Measurements from ENCODE around the gene SMARCE1.
A peak's percentile ranks its signal among the peaks of the same experiment; 100 is the strongest.

SMARCE1 gene

DNA sequence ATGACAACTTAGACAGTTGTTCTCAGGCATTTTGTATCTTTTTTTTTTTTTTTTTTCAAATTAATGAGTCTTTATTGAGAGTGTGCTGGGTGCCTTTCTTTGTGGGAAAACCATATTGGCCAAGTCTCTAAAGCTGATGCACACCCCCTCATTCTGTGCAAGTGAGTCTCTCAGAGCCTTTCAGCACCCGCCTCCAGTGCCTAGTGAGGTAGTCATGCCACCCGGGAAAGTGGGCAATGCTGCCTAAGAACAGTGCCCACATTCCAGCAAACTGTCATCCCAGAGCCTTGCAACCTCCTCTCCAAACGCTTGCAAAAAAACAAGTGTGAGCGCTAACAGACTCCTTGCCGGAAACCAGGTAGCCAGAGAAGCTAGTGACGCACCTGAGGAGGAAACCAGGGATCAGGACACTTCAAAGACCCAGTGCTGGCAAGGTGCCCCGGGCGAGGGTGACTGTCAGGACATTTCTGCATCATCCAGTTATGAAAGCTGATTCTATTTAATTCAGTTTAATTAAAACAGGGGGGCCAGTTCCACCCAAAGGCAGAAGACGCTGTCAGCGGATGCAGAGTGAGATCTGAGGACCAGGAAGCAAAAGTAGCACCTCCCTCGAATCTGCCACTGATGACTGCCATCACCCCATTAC, 34.9 kb downstream of the SMARCE1 start:
- DNase-seq (ENCODE audit: low read depth in 3 of 3, low spot score in 1 of 3), result peak in 1 of 3 donors; percentile 62

DNA sequence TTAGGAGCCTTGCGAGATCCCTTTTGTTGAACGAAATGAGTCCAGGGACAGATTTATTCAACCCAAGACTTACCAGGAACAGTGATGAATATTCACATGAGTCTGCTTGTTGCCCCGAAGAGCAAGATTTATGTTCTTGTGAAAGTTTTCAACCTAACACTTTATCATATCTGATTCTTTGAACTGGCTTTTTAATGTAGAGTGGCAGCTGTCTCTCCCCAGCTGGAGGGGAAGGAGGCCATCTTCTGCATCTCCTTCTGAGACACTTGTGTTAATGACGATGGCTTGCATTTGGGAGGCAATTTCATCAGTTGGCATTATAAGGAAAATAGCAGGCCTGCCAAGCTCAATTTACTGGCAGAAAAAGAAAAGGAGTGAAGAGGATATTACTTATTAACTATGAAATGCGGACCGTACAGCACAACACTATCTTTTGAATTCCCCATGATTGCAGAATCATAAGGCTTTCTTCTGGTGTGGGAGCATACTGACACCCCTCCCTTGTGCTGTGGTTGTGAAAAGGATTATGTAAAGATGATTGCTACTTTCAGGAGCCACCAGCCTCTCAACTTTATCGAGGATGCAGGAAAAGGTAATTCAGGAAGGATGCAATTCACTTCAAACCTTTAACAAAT, 35.7 kb downstream of the SMARCE1 start:
- no peak for DNase-seq (ENCODE audit: low read depth in 3 of 3, low spot score in 1 of 3)

DNA sequence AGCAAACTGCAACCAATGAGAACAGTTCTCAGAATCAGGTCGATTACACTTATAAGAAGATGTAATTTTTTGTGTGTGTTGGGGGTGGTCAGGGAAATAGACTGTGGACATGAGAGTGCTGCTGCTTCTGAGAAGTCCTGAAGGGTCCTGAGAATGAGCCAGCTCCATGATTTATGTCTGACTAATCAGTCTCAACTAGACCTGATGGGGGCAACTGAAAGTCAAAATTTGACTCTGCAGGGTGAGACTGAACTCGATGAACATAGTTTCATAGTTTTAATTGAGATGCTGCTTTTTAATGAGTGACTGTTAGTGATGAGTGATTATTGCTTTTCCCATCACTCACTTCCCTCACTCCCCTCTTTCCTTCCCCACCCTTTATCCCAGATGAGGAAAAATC, 37.3 kb downstream of the SMARCE1 start:
- no peak for DNase-seq (ENCODE audit: low read depth in 3 of 3, low spot score in 1 of 3)

DNA sequence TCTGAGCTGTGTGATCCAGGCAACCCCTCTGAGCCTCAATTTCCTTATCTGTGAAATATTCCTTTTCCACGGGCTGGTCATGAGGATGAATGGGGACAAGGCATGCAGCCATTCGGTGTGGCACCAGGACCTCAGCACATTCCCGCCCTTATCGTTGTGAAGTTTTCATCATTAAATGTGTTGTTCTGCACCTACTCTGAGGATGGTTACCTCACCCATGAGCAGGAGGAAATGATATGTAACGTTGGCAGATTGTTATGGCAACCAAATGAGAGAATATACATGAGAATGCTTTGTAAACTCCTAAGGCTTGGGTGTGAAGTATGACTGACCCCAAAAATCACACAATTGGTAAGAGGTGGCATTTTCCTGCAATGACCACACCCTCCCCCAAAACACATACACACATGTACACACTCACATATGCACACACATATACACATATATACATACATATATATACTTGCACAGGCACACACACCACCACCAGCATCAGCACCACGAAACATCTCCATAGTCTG, 39.5 kb downstream of the SMARCE1 start:
- no peak for DNase-seq (ENCODE audit: low read depth in 3 of 3, low spot score in 1 of 3)

DNA sequence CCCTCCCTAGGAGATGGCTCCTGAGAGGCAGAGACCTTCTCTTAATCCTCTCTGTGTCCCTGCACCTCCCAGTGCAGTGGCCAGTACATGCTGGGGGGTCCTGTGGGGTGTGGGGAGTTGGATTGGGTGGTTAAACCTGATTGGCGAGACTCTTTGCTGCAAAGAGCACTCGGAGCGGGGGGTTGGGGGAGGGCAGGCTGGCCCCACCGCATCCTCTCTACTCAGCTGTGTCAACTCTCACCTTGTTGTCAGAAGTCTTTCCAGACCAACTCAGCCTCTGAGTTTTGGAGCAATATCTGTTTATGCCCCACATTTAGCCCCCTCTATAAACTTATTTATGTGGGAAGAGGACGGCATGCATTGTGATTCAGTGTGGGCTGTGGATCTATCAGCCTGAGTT, 40.0 kb downstream of the SMARCE1 start:
- DNase-seq (ENCODE audit: low read depth in 3 of 3, low spot score in 1 of 3), result no peak

DNA sequence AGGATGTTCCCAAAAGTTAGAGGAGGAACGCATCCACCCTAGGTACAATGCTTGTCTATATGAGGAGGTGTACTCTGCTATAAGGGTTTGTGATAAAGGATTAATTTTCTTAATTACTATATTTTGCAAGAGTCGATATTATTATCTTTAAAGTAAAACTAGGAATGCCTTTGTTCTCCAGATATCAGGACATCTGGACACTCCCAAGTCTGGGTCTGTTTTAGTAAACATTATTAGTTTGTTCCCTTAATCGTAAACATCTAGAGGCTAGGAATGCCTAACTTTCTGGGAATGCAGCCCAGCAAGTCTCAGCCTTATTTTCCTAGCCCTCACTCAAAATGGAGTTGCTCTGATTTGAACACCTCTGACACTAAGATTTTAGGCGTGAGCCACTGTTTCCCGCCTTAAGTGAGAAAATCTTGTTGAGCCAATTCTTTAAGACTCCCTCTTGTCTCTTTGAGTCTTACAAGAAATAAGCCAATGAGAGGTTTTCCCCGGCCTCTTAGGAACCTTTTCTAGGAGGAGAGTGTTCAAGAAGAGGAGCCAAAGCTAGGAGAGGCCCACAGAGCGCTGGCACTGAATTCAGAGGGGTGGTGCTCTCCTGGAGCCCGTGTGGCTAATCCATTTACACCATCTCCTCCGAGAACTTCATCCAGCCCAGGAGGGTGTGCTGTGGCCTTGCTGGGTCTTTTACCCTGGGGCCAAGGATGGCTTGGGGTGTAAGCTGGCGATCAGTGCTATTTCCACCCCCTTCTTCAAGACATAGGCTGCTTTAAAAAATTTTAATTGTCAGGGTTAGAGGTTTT, 40.9 kb downstream of the SMARCE1 start:
- DNase-seq (ENCODE audit: low read depth in 3 of 3, low spot score in 1 of 3), result no peak

DNA sequence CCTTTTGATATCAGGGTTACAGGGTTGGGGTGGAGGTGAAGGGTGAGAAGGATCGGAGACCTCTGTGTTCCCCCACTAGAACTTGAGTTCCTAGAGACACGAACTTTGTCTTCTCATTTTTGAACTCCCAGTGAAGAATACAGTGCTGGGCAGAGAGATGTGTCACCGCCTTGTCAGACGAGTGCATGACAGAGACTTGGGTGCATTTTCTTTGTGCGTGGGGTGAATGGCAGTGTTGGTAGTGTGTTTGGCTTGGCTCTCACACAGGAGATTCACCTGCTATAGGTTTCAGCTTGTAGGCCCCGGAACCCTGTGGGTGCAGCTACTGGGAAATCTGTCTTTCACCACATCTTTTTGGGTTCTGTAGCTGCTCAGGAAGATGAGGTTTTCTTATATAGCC, 42.3 kb downstream of the SMARCE1 start:
- DNase-seq (ENCODE audit: low read depth in 3 of 3, low spot score in 1 of 3), result peak in 1 of 3 donors; percentile 48

DNA sequence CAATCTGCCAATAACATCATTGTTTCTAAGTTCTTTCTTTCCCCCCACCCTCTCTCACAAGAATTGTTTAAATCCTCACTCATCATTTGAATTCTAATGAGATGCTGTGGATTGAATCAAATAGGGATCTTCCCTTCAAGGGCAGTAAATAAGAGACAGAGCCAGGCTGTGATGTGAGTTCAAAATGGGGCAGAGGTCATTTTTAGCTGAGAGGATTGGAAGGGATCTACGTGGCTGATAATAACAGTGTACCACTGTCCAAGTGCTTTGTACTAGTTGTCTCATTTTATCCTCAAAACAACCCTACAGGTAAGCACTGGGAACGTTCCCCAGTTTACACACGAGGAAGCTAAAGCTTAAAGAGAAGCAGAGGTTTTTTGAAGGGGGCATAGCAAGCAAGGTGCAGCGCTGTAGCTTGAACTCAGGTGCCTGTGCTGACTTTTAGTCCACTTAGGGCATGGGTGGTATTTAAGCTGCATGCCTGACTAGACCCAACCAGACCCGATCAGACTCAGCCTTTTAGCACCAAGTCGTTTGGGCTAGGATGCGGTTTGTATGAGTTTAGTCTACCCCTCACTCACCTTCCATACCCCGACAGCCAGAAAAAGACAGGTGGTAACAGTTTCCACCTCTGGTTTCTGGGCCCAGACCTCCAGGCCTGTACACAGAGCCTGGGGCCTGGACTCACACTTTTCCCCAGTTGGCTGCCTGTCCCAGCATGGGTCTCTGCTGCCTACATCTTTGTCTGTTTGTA, 43.1 kb downstream of the SMARCE1 start:
- DNase-seq (ENCODE audit: low read depth in 3 of 3, low spot score in 1 of 3), result no peak

DNA sequence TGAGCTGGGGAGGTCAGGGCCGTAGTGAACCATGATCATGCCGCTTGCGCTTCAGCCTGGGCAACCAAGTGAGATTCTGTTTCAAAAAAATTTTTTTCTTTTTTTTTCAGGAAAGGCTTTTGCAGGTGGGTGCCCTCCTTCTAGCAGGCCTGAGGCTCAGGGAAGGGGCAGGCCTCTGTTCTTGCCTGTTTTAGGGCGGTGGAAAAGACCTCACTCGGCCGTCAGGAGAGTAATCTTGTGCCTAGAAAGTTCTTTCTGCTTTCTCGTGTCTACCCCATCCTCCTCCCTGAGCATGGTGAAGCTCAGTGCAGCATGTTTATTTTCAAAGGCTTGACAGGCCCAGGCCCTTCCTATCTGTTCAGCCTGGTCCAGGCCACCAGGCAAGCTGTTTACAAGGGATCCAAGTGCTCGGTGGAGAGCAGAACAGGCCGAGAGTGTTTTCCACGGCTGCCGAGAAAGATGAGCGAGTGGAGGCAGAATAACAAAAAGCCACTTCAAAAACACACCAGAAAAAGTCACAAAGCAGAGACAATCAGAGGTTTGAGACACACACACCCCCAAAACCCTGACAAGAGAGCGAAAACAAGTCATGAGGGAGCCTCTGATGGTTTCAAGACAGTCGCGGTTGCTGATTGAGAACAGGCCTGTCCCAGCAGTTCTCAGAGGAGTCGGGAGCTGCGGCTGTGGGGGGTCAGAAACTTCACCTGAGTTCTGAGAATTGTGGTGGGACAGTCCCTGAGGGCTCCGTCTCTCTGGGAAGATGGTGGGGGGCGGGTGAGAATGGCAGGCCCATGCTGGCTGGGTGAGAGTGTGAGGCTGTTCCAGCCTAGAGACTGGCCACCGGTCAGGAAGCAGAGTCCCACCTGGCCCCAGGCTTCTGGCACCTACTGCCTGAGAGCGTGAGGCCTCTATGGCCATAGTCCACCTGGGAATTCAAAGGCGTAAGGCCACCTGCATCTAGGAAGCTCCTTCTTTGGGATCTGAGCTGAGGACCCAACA, 44.9 kb downstream of the SMARCE1 start:
- peak in 1 of 3 donors; percentile 53 for DNase-seq (ENCODE audit: low read depth in 3 of 3, low spot score in 1 of 3)

DNA sequence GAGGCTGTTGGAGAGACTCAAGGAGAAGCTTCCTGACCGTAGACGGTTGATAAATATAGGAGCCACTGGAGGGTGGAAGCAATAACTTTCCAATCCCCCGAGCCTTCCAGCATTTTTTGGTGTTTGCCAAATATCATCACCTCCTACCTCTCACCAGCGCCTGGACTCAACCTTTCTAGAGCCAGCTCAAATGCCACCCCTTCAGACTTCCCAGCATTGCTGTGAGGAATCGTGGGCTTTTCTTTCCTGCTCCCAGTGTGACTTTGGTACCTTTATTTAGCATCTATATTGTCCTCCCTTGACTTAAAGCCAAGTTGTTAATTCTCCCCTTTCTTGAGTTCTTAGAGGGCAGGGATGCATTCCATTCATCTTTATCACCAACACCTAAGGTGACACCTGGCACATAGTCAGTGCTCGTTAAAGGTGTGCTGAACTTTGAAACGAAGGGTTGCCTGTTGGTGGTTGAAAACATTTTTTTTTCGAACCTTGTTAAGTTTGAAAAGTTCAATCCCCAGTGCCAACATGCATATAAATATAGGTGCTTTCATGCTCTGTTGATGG, 47.1 kb downstream of the SMARCE1 start:
- DNase-seq (ENCODE audit: low read depth in 3 of 3, low spot score in 1 of 3), result no peak

DNA sequence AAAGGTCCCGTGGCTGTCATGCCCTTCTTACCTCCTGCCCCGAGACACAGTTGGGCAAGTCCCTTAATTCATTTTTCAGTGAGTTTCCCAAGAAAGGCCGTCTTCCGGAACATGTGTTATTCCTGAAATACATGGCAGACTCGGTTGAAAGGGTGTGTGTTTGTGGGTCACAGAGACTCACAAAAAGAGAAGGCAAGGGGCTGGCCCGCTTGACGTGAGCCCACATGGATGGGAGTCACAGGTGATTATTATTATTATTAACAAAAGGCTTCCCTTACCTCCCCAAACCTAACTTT, 48.2 kb downstream of the SMARCE1 start:
- no peak for DNase-seq (ENCODE audit: low read depth in 3 of 3, low spot score in 1 of 3)

DNA sequence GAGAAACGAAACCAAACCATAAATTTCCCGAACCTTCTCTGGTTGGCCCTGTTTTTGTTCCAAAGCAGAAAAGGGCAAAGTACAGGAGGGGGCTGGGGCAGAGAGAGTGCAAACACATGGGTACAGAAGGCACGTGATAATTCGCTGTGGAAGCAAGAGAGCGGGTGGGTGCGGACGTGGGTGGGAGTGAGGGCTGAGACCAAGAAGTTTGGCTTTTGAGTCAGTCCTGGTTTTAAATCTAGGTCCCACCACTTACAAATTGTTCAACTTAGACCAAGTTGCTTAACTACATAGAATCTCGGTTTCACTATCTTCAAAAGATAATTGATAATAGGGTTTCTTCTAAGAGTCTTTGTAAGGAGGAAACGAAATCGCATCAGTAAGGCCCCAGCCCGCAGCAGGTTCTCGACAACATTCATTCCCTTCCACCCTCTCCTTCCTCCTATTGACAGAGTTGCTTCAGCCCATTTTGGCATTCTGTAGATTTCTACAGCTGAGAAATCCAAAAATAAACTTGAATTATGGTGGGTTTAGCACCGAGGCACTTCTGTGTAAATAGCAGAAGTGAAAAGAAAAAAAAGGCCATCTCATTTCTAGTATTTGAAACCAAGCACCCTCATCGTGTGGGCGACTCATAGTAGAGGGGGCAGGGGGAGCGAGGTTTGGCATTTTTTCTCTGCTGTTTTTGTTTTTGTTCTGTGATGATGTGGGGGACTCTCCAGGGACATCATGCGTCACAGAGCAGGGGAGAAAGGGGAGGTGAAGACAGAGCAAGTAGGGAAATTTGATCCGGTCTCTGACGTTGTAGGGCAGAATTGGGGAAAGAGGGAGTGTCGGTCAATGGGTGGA, 48.8 kb downstream of the SMARCE1 start:
- peak in 1 of 3 donors; percentile 72 for DNase-seq (ENCODE audit: low read depth in 3 of 3, low spot score in 1 of 3)

DNA sequence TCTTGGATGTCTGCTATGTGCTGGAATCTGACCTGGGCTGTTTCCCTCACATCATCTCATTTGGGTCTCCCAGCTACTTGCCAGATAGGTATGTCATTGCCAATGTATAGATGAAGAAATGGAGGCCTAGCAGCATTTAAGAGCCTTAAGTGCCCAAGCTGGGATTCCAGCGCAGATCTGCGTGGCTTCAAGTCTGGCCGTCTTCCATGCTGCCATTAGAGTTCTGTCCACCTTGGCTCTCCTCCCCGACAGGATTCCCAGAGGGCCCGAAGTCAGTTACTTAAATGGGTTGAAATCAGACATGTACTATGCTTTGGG, 49.4 kb downstream of the SMARCE1 start:
- DNase-seq (ENCODE audit: low read depth in 3 of 3, low spot score in 1 of 3), result no peak

DNA sequence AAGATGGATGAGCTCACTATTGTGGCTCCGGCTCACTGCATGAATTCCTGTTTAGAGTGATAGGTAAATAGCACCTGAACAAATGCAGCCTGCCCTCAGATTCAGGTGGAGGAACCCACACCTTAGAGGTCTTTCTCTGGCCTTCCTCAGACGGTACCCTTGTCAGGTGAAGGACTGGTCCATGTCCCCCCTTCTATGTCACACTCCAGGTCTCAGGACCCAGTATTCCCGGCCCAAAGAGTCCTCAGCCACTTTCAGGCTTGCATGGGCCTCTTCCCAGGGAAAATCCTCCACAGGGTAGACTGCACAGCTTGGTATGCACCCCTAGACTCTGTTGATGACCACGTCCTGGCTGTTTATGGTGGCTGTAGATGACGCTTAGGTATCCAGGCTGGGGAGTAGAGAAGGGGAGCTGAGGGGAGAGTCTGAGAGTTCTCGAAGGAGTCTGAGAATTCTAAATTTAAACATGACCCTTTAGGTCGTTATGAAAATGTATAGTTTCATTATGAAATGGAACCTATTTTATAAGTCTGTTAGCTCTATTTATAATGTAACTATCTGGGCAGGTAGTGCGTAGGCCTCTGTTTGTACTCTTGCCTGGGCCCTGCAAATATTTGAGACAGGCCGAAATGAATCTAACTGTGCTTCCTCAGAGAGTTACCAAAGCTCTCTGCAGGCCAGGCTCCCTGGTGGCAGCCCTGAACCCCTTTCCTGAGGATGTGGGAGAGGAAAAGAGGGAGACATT, 49.9 kb downstream of the SMARCE1 start:
- DNase-seq (ENCODE audit: low read depth in 3 of 3, low spot score in 1 of 3), result no peak

DNA sequence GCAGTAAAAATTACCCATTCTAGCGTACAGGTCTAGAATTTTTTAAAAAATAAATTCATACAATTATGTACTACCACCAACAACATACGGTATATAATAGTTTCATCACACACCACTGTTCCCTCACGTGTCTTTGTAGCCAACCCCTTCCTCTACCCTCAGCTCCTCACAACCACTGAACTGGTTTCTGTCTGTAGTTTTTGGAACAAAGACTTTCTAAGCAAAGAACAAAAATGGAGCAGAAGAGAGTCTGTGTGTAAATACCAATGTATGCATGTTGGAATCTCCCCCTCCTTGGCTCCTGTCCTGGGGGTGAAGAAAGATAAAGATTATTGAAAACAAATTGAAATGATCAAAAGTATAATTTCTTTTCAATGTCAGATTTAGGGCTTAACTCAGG, 50.5 kb downstream of the SMARCE1 start:
- no peak for DNase-seq (ENCODE audit: low read depth in 3 of 3, low spot score in 1 of 3)

DNA sequence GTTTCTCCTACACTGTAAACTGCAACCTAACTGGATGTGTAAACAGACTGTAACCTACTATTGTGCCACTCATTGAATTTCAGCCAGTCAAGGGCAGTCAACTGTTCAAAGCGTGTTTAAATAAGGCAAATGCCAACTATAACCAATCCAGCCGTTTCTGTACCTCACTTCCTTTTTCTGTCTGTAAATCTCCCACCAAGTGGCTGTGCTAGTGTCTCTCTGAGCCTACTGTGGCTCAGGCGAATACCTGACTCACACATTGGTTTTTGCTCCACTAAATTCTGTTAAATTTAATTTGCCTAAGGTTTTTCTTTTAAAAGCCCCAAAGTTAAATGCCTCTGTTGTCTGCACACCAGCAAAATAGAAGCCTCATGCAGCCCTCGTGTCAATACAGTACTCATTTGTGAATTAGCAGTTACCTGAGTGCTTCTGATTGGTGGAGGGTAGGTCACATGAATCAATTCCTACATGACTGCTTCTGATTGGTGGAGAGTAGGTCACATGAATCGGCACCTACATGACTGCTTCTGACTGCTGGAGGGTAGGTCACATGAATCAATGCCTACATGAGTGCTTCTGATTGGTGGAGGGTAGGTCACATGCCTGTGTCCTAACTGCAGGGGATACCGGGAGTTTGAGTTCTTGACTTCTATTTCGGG, 51.2 kb downstream of the SMARCE1 start:
- no peak for DNase-seq (ENCODE audit: low read depth in 3 of 3, low spot score in 1 of 3)

DNA sequence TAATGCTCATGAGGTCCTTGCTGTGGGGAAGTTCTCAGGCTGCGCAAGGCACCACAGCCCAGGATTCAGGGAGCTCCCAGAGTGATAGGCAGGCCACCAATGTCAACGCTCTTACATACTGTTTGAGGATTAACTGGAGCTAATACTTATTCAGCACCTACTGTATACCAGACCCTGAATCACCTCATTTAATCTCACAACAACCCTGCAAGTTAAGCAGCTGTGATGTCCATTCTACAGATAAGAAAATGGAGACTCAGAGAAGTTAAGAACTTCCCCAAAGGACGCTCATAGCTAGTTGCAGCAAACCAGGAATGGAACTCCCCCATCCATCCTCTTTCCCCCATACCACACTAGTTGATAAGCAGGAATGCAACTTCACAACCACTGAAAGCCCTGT, 56.9 kb downstream of the SMARCE1 start:
- DNase-seq (ENCODE audit: low read depth in 3 of 3, low spot score in 1 of 3), result no peak

DNA sequence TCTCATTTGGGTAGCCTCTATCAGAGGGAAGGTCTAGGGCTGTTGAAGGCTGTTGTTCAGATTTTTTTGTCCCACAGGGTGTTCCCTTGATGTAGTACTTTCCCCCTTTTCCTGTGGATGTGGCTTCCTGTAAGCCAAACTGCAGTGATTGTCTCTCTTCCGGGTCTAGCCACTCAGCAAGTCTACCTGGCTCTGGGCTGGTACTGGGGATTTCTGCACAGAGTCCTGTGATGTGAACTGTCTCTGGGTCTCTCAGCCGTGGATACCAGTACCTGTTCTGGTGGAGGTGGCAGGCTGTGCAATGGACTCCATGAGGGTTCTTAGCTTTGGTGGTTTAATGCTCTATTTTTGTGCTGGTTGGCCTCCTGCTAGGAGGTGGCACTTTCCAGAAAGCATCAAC, 59.1 kb downstream of the SMARCE1 start:
- no peak for DNase-seq (ENCODE audit: low read depth in 3 of 3, low spot score in 1 of 3)

Measured in stimulated activated CD4-positive, alpha-beta T cell treated with anti-CD3 and anti-CD28 coated beads, TNF-alpha, amount 100 ng/mL, for 1 hour (primary cell).